Activated naive CD8-positive, alpha-beta T cell treated with anti-CD3 and anti-CD28 coated beads for 36 hours (primary cell): ENCODE results near the gene GRIN2A. TPM values are rescaled to one million over a fixed set of nuclear protein-coding genes. Genes with fewer than 3 reads are reported as not detected.

Source experiments
- DNase-seq: peaks from one replicate; pipeline ENCODE4 v3.0.0; 2021
- H3K27ac Mint-ChIP-seq: one replicate; pipeline ENCODE4 v1.8.0; 2022; ENCODE audit warnings: mild to moderate bottlenecking, moderate library complexity, mixed read lengths
- H3K27me3 Mint-ChIP-seq: one replicate; pipeline ENCODE4 v1.8.0; 2022; ENCODE audit warnings: mild to moderate bottlenecking, mixed read lengths
- H3K36me3 Mint-ChIP-seq: one replicate; pipeline ENCODE4 v1.8.0; 2021; ENCODE audit warnings: mild to moderate bottlenecking, mixed read lengths
- H3K4me1 Mint-ChIP-seq: one replicate; pipeline ENCODE4 v1.8.0; 2021; ENCODE audit warnings: mixed read lengths
- H3K4me3 Mint-ChIP-seq: one replicate; pipeline ENCODE4 v1.8.0; 2022; ENCODE audit warnings: mild to moderate bottlenecking, moderate library complexity, mixed read lengths
- H3K9me3 Mint-ChIP-seq: one replicate; pipeline ENCODE4 v1.8.0; 2022; ENCODE audit warnings: mixed read lengths
- total RNA-seq, 2 experiments: library from RNA; stranded (reverse); gene quantifications; one replicate each; pipeline ENCODE4 v1.2.3, GENCODE V29; 2021

GRIN2A gene
- total RNA-seq, 2 experiments from 2014 or later, result not detected

DNA sequence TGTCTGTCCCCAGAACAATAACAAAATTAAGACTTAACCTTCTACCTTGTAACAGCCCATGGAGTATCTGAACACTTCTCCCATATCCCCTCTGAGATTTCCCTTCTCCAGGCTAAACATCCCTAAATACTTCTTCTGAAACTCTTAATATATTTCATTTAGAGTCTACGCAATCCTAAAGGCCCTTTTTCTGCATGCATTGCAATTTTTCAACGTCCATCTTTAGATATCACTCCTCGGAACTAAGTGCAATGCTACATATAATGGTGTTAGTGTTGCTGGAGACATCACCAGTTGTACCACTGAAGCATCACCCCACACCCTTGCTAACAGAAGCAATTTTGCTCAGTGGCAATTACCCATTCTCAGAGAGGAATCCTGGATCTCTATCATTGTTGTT, 13.2 kb downstream of the GRIN2A start:
- H3K36me3 Mint-ChIP-seq, result no peaks in the 10 kb centered on the region
- no peaks in the 10 kb centered on the region for H3K4me1 Mint-ChIP-seq
- H3K9me3 Mint-ChIP-seq, result no peaks in the 10 kb centered on the region
- H3K27me3 Mint-ChIP-seq, result peaks cover 19% of the 10 kb centered on the region
- H3K4me3 Mint-ChIP-seq, result no peak overlapping the region
- no peak overlapping the region for H3K27ac Mint-ChIP-seq
- no peak for DNase-seq

DNA sequence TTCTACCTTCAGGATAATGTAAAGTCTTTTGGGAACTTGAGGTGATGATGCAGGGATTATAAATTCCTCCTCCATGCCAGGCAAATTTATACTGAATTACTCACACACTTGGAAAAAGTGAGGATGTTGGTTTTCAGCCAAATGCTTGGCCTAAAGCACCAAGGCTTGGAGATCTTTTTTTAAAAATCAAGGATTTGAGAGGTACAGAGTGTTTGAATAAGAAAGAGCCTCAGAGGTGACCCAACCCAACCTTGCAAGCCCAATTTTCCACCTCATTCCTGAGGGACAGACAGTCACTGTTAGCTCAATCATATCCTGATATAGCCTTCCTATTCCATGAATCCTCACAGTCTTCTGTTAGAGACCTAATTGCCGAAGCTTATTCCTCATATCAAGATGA, 14.0 kb downstream of the GRIN2A start:
- Mint-ChIP-seq H3K27me3 (peaks cover 25% of the 10 kb centered on the region), H3K4me1 (no peaks in the 10 kb centered on the region), H3K4me3 (no peak overlapping the region), H3K27ac (no peak overlapping the region), H3K9me3 (no peaks in the 10 kb centered on the region), H3K36me3 (no peaks in the 10 kb centered on the region)
- DNase-seq, result no peak

DNA sequence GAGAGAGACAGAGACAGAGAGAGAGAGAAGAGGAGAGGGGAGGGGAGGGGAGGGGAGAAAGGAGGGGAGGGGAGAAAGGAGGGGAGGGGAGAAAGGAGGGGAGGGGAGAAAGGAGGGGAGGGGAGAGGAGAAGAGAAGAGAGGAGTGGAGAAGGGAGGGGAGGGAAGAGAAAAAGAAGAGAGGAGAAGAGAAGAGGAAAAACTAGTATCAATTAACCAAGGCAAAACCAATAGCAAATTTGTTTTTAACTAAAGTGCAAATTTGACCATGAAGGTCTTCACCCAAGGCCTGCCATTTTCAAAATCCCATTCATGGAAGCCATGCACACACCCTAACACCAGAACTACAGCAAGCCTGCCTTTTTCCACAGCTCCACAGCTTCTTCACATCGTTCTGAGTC, 16.6 kb downstream of the GRIN2A start:
- no peak overlapping the region for H3K27ac Mint-ChIP-seq
- H3K4me3 Mint-ChIP-seq, result no peak overlapping the region
- no peaks in the 10 kb centered on the region for H3K36me3 Mint-ChIP-seq
- peaks cover 26% of the 10 kb centered on the region for H3K27me3 Mint-ChIP-seq
- no peak for DNase-seq
- H3K4me1 Mint-ChIP-seq, result no peaks in the 10 kb centered on the region
- H3K9me3 Mint-ChIP-seq, result no peaks in the 10 kb centered on the region

DNA sequence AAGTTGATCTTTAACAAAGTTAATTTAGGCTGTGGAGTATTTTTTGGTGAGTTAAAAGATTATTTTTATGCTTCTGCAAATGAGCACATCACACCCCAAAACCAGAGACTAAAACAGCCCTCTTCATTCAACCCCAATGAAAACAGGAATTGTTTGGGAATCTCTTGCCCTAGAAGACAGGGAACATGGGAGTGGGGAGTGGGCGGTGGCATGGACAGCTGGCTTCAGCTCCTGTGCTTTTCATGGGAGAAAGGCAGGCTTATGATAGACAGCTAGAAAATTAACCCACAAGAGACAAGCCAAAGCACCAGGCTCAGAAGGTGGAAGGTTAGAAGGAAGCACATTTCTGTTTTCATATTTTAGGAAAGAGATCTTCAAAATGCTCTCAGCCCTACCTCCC, 19.2 kb downstream of the GRIN2A start:
- H3K27ac Mint-ChIP-seq, result no peak overlapping the region
- H3K4me3 Mint-ChIP-seq, result no peak overlapping the region

DNA sequence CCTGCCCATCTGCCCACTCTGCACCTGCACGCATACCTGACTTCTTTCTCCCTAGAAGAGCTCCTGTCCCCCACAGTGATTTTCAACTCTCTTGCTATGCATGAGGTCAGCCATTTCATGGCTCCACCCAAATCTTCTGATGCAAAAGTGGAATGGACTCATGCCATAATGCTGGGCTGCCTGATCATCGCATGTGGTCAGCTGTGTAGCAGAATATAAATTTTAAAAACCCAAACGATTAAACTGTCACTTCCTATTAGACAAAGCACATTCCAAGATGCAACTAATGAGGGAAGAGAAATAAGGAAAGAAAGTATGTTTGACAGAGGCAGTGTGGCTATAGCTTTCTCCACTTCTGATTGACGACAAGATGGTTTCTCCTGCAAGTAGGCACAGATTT, 26.1 kb downstream of the GRIN2A start:
- H3K27me3 Mint-ChIP-seq, result peaks cover 23% of the 10 kb centered on the region

More for the DNA sequence above, 19.2 kb downstream of the GRIN2A start:
- no peaks in the 10 kb centered on the region for H3K4me1 Mint-ChIP-seq
- peaks cover 26% of the 10 kb centered on the region for H3K27me3 Mint-ChIP-seq
- H3K9me3 Mint-ChIP-seq, result peaks cover 2% of the 10 kb centered on the region
- no peak for DNase-seq
- H3K36me3 Mint-ChIP-seq, result no peaks in the 10 kb centered on the region

DNA sequence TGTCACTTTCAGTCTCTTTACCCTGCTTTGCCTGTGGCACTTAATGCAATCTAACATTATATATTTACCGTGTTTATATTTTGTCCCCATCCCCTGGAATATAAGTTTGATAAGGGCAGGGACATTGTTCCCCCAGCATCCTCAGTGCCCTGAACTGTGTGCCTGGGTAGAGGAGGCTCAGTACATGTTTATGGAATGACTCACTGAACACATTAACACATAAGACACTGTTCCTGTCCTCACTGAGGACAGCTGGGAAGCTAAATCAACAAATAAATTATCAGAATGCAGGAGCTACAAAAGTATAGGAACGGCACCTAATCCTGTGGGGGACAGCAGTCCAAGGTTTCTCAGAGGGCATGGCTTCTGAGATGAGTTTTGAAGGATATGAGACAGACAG, 27.8 kb downstream of the GRIN2A start:
- H3K27ac Mint-ChIP-seq, result no peak overlapping the region
- H3K36me3 Mint-ChIP-seq, result no peaks in the 10 kb centered on the region
- H3K27me3 Mint-ChIP-seq, result peaks cover 20% of the 10 kb centered on the region
- DNase-seq, result no peak
- no peaks in the 10 kb centered on the region for H3K4me1 Mint-ChIP-seq
- H3K9me3 Mint-ChIP-seq, result peaks cover 1% of the 10 kb centered on the region
- H3K4me3 Mint-ChIP-seq, result no peak overlapping the region

More for the DNA sequence above, 26.1 kb downstream of the GRIN2A start:
- Mint-ChIP-seq H3K36me3 (no peaks in the 10 kb centered on the region), H3K9me3 (peaks cover 2% of the 10 kb centered on the region), H3K4me3 (no peak overlapping the region), H3K4me1 (no peaks in the 10 kb centered on the region), H3K27ac (no peak overlapping the region)
- DNase-seq, result no peak

DNA sequence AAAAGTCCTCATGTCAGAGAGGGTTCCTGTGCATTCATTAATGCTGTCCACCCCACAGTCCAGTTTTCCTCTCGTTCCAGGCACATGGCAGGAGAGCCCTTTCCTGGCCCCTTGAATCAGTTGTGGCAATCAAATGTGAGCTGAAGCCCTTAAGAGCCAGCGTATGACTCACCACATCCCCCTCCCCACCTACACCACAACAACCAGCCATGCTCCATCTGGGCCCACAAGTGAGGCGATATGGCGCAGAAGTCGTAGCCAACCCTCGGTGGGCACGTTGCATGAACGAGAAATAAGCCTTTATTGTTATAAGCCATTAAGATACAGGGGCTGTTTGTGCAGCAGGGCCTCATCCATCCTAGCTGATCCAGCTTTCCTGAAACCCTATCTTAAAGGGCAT, 28.2 kb downstream of the GRIN2A start:
- Mint-ChIP-seq H3K27me3 (peaks cover 20% of the 10 kb centered on the region), H3K9me3 (no peaks in the 10 kb centered on the region), H3K36me3 (no peaks in the 10 kb centered on the region), H3K27ac (no peak overlapping the region), H3K4me3 (no peak overlapping the region), H3K4me1 (no peaks in the 10 kb centered on the region)
- no peak for DNase-seq

DNA sequence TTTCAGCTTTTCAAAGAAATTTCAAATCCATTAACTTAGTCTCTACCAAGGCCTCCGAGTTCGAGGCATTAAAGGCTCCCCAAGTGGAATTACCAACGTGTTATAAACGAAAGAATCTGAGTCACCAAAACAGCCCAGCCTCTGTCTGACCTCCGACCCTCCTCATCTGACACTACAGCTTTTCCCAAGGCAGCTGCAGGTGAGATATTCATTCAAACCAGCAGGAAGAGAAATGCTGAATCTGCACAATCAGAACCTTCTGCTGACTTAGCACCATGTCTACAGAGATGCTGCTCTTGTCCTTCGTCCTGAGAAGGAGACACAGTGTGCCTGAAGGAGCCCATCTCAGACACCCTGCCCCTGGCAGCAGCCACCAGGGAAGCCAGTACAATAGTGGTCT, 30.5 kb downstream of the GRIN2A start:
- H3K9me3 Mint-ChIP-seq, result no peaks in the 10 kb centered on the region
- H3K27ac Mint-ChIP-seq, result no peak overlapping the region
- no peak overlapping the region for H3K4me3 Mint-ChIP-seq
- no peak for DNase-seq
- peaks cover 17% of the 10 kb centered on the region for H3K27me3 Mint-ChIP-seq
- H3K4me1 Mint-ChIP-seq, result no peaks in the 10 kb centered on the region
- H3K36me3 Mint-ChIP-seq, result no peaks in the 10 kb centered on the region

DNA sequence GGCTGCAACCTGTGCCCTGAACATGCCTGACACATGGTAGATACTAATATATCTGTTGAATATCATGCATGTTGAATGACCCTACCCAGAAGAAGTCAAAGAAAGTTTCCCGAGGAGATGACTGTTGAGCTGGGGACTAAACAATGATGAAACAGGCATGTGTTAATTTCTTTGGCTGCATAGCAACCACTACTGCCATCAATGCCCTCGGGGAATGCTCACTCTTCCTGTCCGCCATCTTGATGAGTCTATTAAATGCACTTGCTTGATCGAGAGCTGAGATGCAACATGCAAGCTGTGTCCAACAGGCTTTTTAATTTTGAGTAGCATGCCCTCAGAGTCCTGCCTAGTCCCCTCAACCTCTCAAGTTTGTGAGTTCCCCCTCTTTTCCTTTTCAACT, 31.3 kb downstream of the GRIN2A start:
- no peaks in the 10 kb centered on the region for H3K36me3 Mint-ChIP-seq
- DNase-seq, result no peak

DNA sequence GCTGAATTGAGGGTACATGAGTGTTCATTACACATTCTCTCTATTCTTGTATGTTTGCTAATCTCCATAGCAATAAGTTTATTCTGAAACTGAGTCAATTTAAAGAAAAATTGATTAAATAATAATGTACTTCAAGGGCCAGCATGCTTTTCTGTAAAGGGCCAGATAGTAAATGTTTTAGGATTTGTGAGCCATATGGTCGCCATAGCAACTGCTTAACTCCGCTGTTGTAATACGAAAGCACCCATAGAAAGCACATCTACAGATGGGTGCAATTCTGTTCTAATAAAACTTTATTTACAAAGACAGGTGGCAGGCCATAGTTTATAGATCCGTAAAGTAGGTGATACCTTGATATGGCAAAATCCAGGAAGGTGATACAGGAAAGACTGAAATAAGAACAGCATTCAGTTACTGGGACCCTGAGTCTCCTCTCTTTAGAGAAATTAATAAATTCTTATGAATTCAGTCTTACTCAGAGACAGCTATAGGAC, 36.6 kb downstream of the GRIN2A start:
- Mint-ChIP-seq H3K27me3 (peaks cover 10% of the 10 kb centered on the region), H3K4me1 (no peaks in the 10 kb centered on the region), H3K9me3 (no peaks in the 10 kb centered on the region), H3K36me3 (no peaks in the 10 kb centered on the region), H3K4me3 (no peak overlapping the region), H3K27ac (no peak overlapping the region)
- DNase-seq, result no peak

More for the DNA sequence above, 31.3 kb downstream of the GRIN2A start:
- peaks cover 10% of the 10 kb centered on the region for H3K27me3 Mint-ChIP-seq
- H3K9me3 Mint-ChIP-seq, result no peaks in the 10 kb centered on the region
- H3K4me3 Mint-ChIP-seq, result no peak overlapping the region
- no peaks in the 10 kb centered on the region for H3K4me1 Mint-ChIP-seq
- no peak overlapping the region for H3K27ac Mint-ChIP-seq

DNA sequence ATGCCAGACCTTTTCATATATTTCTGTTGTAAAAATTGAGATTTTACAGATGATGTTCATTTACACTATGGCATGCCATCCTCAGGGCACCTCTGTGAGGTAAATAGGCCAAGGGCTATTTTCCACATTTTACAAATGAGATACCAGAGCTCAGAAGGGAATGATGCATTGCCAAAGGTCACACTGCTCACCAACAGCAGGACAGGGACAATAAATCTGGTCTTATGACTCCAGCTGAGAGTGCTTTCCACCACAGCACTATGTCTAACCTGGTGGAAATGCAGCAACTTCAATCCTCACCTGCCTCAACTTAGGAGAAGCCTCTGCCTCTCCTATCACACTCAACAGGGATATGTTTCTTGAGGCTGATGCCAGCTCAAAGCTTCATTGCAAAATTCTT, 40.6 kb downstream of the GRIN2A start:
- no peaks in the 10 kb centered on the region for H3K36me3 Mint-ChIP-seq

DNA sequence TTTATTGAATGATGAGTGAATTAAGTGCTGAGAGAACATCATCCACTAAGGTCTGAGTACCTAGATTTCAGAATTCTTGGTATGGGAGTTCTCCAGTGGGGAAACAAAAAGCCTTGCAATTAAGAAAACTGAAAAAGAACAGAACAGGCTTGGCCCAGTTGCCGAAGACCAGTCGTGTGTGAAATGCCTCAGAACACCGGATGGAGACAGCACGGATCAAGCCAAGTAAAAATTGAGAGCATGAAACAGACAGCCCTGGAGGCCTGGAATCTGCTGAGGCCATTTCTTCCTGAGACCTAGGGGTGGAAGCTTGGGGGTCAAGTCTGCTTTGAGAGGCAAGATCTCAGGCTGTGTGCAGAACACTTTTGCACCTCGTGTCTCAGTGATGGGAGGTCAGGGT, 43.3 kb downstream of the GRIN2A start:
- H3K4me1 Mint-ChIP-seq, result no peaks in the 10 kb centered on the region

More for the DNA sequence above, 40.6 kb downstream of the GRIN2A start:
- Mint-ChIP-seq H3K27me3 (peaks cover 10% of the 10 kb centered on the region), H3K4me3 (no peak overlapping the region), H3K27ac (no peak overlapping the region), H3K9me3 (no peaks in the 10 kb centered on the region), H3K4me1 (no peaks in the 10 kb centered on the region)
- no peak for DNase-seq

DNA sequence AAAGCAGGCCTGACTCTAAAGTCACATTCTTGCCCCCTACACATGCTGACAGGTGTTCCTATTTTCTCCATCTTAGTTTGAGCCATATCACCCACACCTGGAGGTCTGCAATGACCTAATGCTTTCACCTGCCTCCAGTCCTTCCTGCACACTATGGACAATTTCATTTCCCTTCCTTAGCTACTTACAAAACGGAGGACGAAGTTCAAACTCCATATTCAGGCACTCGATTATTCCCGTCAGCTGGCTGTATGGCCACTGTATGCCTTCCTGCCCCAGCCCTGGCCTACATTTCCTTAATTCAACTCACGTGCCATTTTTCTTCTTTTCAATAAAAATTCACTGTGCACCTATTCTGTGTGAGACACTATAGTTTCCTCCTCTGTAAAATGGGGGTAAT, 44.9 kb downstream of the GRIN2A start:
- Mint-ChIP-seq H3K4me1 (no peaks in the 10 kb centered on the region), H3K4me3 (no peak overlapping the region), H3K9me3 (no peaks in the 10 kb centered on the region), H3K36me3 (no peaks in the 10 kb centered on the region), H3K27me3 (no peaks in the 10 kb centered on the region), H3K27ac (no peak overlapping the region)
- DNase-seq, result no peak

More for the DNA sequence above, 43.3 kb downstream of the GRIN2A start:
- H3K9me3 Mint-ChIP-seq, result no peaks in the 10 kb centered on the region
- H3K36me3 Mint-ChIP-seq, result no peaks in the 10 kb centered on the region
- no peaks in the 10 kb centered on the region for H3K27me3 Mint-ChIP-seq
- DNase-seq, result no peak
- no peak overlapping the region for H3K27ac Mint-ChIP-seq
- H3K4me3 Mint-ChIP-seq, result no peak overlapping the region

DNA sequence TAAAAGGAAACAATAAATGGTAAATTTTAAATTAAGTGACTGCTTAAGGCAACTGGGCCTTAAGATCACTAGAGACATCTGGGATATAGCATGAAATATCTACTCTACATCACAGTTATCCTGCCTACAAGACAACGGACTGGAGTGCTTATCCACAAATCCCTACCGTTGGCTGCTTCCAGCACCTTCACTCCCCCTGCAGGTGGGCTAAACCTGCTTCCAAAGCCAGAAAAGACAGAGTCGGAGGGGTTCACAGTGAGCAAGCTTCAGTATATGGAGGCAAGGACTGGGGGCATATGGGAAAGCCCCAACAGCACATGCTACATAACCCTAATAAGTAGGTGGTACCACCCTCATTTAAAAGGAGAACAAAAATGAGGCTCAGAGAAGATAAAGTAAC, 45.3 kb downstream of the GRIN2A start:
- no peak for DNase-seq
- no peaks in the 10 kb centered on the region for H3K27me3 Mint-ChIP-seq
- H3K27ac Mint-ChIP-seq, result no peak overlapping the region
- no peaks in the 10 kb centered on the region for H3K36me3 Mint-ChIP-seq
- H3K4me1 Mint-ChIP-seq, result no peaks in the 10 kb centered on the region
- H3K4me3 Mint-ChIP-seq, result no peak overlapping the region
- H3K9me3 Mint-ChIP-seq, result no peaks in the 10 kb centered on the region

DNA sequence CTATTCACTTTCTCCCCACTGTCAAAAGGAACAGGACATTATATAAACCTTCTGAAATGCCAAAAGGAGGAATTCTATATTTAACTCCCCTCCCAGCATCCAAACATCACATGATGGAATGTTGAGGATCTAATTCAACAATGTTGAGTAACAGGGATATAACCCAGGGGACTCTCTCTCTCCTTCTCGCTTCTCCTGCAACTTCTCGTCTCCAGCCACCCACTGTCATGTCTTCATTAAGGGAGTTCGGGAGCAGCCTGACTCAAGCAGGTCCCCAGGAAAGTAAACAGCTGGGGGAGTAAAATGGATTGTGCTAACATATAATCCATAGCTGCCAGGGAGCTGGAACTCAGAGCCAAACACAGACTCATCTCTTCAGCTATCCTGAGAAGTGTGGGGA, 51.7 kb downstream of the GRIN2A start:
- Mint-ChIP-seq H3K4me3 (no peak overlapping the region), H3K36me3 (peaks cover 1% of the 10 kb centered on the region), H3K4me1 (no peaks in the 10 kb centered on the region), H3K9me3 (no peaks in the 10 kb centered on the region), H3K27ac (no peak overlapping the region), H3K27me3 (peaks cover 3% of the 10 kb centered on the region)
- DNase-seq, result no peak

DNA sequence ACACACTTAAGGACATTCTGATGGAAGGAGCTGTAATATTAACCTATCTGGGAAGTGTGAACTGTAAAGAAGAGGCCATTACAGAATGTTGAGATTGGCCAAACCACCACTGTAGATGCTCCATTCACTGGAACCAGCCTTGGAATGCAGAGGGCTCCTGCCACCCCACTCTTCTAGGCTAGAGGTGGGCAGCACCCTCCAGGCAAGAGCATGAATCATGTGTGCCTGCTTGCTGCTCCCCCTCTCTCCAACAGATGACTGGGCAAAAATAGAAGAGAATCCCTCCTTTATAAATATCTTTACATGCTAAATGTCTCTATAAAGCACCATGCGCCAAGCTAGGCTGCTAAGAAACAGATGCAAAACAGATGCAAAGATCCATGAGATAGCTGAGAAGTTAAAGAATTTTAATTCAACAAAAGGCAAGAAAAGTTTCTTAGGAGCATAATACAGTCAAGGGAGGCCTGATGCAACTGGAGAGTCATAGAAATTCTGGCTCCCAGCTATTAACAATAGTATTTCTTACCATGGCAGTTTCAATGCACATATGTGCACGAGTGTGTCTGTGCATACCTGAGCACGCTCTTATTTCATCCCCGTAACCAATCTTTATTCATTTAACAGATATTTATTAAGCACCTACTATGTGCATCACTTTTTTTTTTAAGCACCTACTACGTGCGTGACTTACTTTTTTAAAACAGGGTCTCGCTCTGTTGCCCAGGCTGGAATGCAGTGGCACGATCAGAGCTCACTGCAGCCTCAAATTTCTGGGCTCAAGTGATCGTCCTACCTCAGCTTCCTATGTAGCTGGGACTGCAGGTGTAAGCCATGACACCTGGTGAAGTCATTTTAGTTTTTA, 53.6 kb downstream of the GRIN2A start:
- no peak for DNase-seq
- H3K9me3 Mint-ChIP-seq, result no peaks in the 10 kb centered on the region
- no peaks in the 10 kb centered on the region for H3K4me1 Mint-ChIP-seq

More for the DNA sequence above, 53.6 kb downstream of the GRIN2A start:
- H3K4me3 Mint-ChIP-seq, result no peak overlapping the region
- peaks cover 3% of the 10 kb centered on the region for H3K27me3 Mint-ChIP-seq
- H3K36me3 Mint-ChIP-seq, result peaks cover 1% of the 10 kb centered on the region
- no peak overlapping the region for H3K27ac Mint-ChIP-seq
